Mesendoderm (in vitro differentiated cells): ENCODE results near the gene MGAT5.
"Not testable (repeated sequence)": the region's sequence is repeated elsewhere in the genome, so short reads cannot be mapped to it uniquely, and the experiment has no call there.

Experiments used
- DNase-seq: peaks from one replicate; pipeline ENCODE4 v3.0.0; 2013
- H2AK5ac ChIP-seq: 2 replicates; pipeline ENCODE4 v1.6.1; 2013; ENCODE audit warnings: low read length, inconsistent platforms
- H2BK120ac ChIP-seq: 2 replicates; pipeline ENCODE4 v1.6.1; 2013; ENCODE audit warnings: low read depth, mild to moderate bottlenecking, low read length, moderate library complexity, mixed read lengths
- H2BK15ac ChIP-seq: replicated peaks from 2 replicates; pipeline ENCODE4 v1.6.1; 2013; ENCODE audit warnings: low read depth, mild to moderate bottlenecking, moderate library complexity
- H2BK5ac ChIP-seq: 2 replicates; pipeline ENCODE4 v1.6.1; 2013; ENCODE audit warnings: low read length, inconsistent platforms
- H3K18ac ChIP-seq: 2 replicates; pipeline ENCODE4 v1.6.1; 2013; ENCODE audit warnings: mild to moderate bottlenecking, low read length, mixed read lengths
- H3K23ac ChIP-seq: one replicate; pipeline ENCODE4 v1.6.1; 2013; ENCODE audit warnings: low read length
- H3K27ac ChIP-seq: 2 replicates; pipeline ENCODE4 v1.5.1; 2013; ENCODE audit warnings: low read depth, mild to moderate bottlenecking, inconsistent platforms, low read length, moderate library complexity
- H3K27me3 ChIP-seq: 2 replicates; pipeline ENCODE4 v1.6.1; 2013; ENCODE audit warnings: low read length, control low read depth, mild to moderate bottlenecking, inconsistent platforms; ENCODE audit not compliant: insufficient read depth, poor library complexity
- H3K36me3 ChIP-seq: 2 replicates; pipeline ENCODE4 v1.6.1; 2013; ENCODE audit warnings: low read length, inconsistent platforms; ENCODE audit not compliant: control insufficient read depth, insufficient read depth
- H3K4ac ChIP-seq: one replicate; pipeline ENCODE4 v1.6.1; 2013; ENCODE audit warnings: low read depth, mild to moderate bottlenecking, low read length, moderate library complexity
- H3K4me1 ChIP-seq: 2 replicates; pipeline ENCODE4 v1.6.1; 2013; ENCODE audit warnings: low read depth, low read length, inconsistent platforms; ENCODE audit not compliant: control insufficient read depth
- H3K4me2 ChIP-seq: 2 replicates; pipeline ENCODE4 v1.6.1; 2013; ENCODE audit warnings: low read length
- H3K4me3 ChIP-seq: 2 replicates; pipeline ENCODE4 v1.5.1; 2013; ENCODE audit warnings: mild to moderate bottlenecking, low read length
- H3K56ac ChIP-seq: one replicate; pipeline ENCODE4 v1.6.1; 2013; ENCODE audit warnings: low read length
- H3K79me1 ChIP-seq: 2 replicates; pipeline ENCODE4 v1.6.1; 2013; ENCODE audit warnings: low read length, inconsistent platforms
- H3K79me2 ChIP-seq: 2 replicates; pipeline ENCODE4 v1.6.1; 2013; ENCODE audit warnings: mild to moderate bottlenecking, low read length; ENCODE audit not compliant: control insufficient read depth, insufficient read depth
- H3K9ac ChIP-seq: 2 replicates; pipeline ENCODE4 v1.6.1; 2013; ENCODE audit warnings: low read length, inconsistent platforms
- H4K5ac ChIP-seq: one replicate; pipeline ENCODE4 v1.6.1; 2013; ENCODE audit warnings: low read length
- H4K8ac ChIP-seq: one replicate; pipeline ENCODE4 v1.6.1; 2013; ENCODE audit warnings: low read depth, mild to moderate bottlenecking, control low read depth, low read length, moderate library complexity
- WGBS: extraction: QIAGEN DNeasy Blood & Tissue Kit; methylation state at CpG from one replicate; pipeline ENCODE4 v1.1.7; 2013; ENCODE audit warnings: low lambda C conversion rate, missing lambda C conversion rate; ENCODE audit not compliant: insufficient coverage; ENCODE audit errors: extremely low coverage; 5-methylcytosine and 5-hydroxymethylcytosine counted together

Gene MGAT5

DNA sequence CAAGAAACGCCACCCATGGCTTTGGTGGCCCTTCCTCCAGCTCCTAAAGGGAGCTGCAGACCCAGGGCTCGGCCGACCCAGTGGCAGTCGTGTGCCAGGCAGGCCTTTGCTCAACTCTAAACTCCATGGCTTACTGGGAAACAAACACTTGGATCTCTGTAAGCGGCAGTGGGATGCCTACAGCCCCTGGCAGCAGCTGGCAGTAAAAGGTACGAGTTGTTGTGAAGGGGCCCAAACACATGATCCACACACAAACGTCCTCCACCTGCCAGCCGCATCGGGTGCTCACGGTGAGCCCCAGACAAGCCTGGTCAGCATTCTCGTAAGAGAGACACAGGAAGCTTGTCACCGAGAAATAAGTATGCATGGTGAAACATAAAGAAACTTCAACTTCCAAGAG lies 214.9 kb downstream of the MGAT5 start:
- H2BK15ac ChIP-seq, result no peak overlapping the region
- no peak overlapping the region for H2BK120ac ChIP-seq
- no CpG with 5 or more reads among the region's 12 CpGs for WGBS
- no peak overlapping the region for H3K27ac ChIP-seq
- no peak overlapping the region for H3K4ac ChIP-seq
- DNase-seq, result no peak
- H2AK5ac ChIP-seq, result no peak overlapping the region
- H4K8ac ChIP-seq, result no peak overlapping the region
- no peaks in the 10 kb centered on the region for H3K79me1 ChIP-seq
- H4K5ac ChIP-seq, result no peak overlapping the region
- no peak overlapping the region for H3K23ac ChIP-seq
- no peak overlapping the region for H2BK5ac ChIP-seq
- no peaks in the 10 kb centered on the region for H3K79me2 ChIP-seq
- H3K4me3 ChIP-seq, result no peak overlapping the region
- no peak overlapping the region for H3K18ac ChIP-seq
- H3K9ac ChIP-seq, result no peak overlapping the region
- no peaks in the 10 kb centered on the region for H3K4me1 ChIP-seq
- no peaks in the 10 kb centered on the region for H3K36me3 ChIP-seq
- no peak overlapping the region for H3K56ac ChIP-seq
- no peak overlapping the region for H3K4me2 ChIP-seq
- H3K27me3 ChIP-seq, result no peaks in the 10 kb centered on the region

DNA sequence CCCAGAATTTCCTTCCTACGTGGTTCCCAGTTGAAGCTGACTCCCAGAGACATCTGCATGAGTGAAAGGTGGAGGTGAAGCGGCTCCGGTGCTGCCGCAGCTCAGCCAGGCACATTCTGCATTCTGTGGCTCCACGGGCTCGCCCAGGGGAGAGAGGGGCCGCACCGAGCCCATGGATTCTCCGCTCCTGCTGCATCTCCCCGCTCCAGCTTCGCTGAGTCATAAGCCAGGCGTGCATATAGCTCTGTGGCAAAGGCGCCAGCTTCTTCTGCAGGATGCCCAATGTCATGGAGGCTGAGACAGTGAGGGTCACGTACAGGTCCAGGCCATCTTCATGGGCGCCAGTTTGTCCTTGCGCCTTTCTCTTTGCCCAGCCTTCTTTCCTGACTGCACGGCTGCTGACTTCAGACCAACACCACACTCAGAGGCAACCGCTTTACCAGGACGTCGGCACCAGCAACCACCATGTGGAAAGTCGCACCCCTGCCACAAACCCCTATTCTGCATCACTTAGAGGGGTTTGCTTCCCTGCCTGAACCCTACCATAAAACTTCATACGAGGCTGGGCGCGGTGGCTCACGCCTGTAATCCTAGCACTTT lies 215.7 kb downstream of the MGAT5 start:
- Histone ChIP-seq H3K23ac (no peak overlapping the region), H3K4me2 (no peak overlapping the region), H3K79me2 (no peaks in the 10 kb centered on the region), H3K18ac (no peak overlapping the region), H3K56ac (no peak overlapping the region), H4K8ac (no peak overlapping the region), H3K4ac (no peak overlapping the region), H3K36me3 (no peaks in the 10 kb centered on the region), H3K79me1 (no peaks in the 10 kb centered on the region), H3K27ac (no peak overlapping the region), H3K4me3 (no peak overlapping the region), H2BK15ac (no peak overlapping the region), H4K5ac (no peak overlapping the region), H3K9ac (no peak overlapping the region), H2BK120ac (no peak overlapping the region), H2AK5ac (no peak overlapping the region), H3K27me3 (no peaks in the 10 kb centered on the region), H2BK5ac (no peak overlapping the region), H3K4me1 (no peaks in the 10 kb centered on the region)
- DNase-seq, result no peak
- WGBS, result no CpG with 5 or more reads among the region's 25 CpGs

DNA sequence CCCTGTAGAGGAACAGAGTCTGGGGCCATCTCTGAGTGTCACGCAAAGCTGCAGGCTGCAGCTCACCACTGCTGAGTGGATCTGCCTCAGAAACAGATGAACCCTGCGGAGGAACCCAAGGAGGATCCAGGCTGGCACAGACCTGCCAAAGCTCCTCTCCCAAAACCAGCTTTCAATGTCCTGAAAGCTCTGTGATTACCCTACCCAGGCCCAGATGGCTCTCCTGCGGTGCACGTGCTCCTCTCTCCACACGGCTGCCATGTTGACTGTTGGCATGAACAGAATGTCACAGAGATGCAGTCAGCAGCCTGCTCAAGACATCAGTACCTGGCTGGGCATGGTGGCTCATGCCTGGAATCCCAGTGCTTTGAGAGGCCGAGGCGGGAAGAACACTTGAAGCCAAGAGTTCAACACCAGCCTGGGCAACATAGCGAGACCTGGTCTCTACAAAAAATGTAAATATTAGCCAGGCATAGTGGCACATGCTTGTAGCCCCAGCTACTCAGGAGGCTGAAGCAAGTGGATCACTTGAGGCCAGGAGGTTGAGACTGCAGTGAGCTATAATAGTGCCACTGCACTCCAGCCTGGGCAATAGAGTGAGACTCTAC lies 216.8 kb downstream of the MGAT5 start:
- WGBS, result no CpG with 5 or more reads among the region's 8 CpGs
- H3K4ac ChIP-seq, result no peak overlapping the region
- H3K27me3 ChIP-seq, result no peaks in the 10 kb centered on the region
- no peaks in the 10 kb centered on the region for H3K79me2 ChIP-seq
- H3K23ac ChIP-seq, result no peak overlapping the region
- no peak overlapping the region for H4K8ac ChIP-seq
- H2BK5ac ChIP-seq, result no peak overlapping the region
- no peak overlapping the region for H3K4me2 ChIP-seq
- H3K4me3 ChIP-seq, result no peak overlapping the region
- no peak for DNase-seq
- no peaks in the 10 kb centered on the region for H3K79me1 ChIP-seq
- no peak overlapping the region for H4K5ac ChIP-seq
- no peak overlapping the region for H3K9ac ChIP-seq
- no peak overlapping the region for H2BK15ac ChIP-seq
- H2AK5ac ChIP-seq, result no peak overlapping the region
- H3K27ac ChIP-seq, result no peak overlapping the region
- H3K18ac ChIP-seq, result no peak overlapping the region
- H3K56ac ChIP-seq, result no peak overlapping the region
- no peaks in the 10 kb centered on the region for H3K4me1 ChIP-seq
- H3K36me3 ChIP-seq, result no peaks in the 10 kb centered on the region
- no peak overlapping the region for H2BK120ac ChIP-seq

DNA sequence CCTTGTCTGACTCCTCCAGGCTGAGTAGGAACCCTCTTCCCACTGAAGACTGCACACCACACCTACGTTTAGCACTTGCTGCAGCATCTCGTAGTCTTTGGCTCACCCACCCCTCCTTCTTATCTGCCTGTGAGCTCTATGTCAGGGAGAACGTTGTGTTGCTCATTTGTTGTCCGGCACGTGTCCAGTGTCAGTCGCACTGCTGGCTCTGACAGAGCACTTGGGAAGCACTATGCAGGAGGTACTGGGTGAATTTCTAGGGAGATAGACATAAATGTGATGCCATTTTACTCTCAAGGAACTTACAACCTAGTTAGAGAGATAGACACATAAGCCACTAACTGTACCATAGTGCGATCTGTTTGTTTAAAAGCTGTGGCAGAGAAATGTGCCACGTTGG lies 223.1 kb downstream of the MGAT5 start:
- not testable (repeated sequence) for H4K5ac ChIP-seq, H3K18ac ChIP-seq, H2BK5ac ChIP-seq, DNase-seq, H3K56ac ChIP-seq, H3K4me1 ChIP-seq, H2BK120ac ChIP-seq, H3K27me3 ChIP-seq, H3K36me3 ChIP-seq, H3K23ac ChIP-seq, H3K4me2 ChIP-seq, H3K79me1 ChIP-seq, H3K79me2 ChIP-seq, H3K27ac ChIP-seq, H3K4me3 ChIP-seq, H3K4ac ChIP-seq, H2AK5ac ChIP-seq, H2BK15ac ChIP-seq, H3K9ac ChIP-seq, H4K8ac ChIP-seq
- no CpG with 5 or more reads among the region's 8 CpGs for WGBS

DNA sequence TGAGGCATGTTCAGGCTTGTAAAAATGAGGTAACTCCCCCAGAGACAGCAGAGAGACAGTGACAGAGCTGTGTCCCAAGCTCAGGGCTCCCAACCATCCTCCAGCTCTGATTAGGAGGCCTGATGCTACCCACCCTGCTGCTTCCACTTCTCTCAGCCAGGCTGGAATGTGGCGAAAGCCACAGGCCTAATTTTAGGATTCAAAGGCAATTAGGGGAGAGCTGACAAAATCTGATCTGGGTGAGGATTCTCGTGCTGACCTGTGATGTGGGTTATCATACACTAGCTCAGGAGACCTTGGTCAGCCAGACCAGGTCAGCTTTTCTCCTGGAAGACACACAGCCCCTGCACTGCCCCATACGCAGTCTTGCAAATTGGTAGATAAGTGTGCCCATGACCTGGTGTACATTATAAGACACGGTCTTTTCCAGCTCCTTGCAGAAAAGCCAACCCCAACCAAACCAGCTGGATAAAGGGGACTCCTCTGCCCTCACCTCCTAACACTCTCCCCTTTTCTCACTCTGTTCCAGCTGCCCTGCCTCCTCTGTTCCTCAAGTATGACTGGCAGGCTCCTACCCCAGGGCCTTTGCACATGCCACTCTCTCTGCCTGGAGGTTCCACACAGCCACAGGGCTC lies 225.9 kb downstream of the MGAT5 start:
- H3K23ac ChIP-seq, result no peak overlapping the region

More for the DNA sequence above, 225.9 kb downstream of the MGAT5 start:
- Histone ChIP-seq H2AK5ac (no peak overlapping the region), H2BK5ac (no peak overlapping the region), H3K79me2 (no peaks in the 10 kb centered on the region), H3K79me1 (no peaks in the 10 kb centered on the region), H3K27me3 (no peaks in the 10 kb centered on the region), H3K4me3 (no peak overlapping the region), H4K5ac (no peak overlapping the region), H2BK15ac (no peak overlapping the region), H3K36me3 (no peaks in the 10 kb centered on the region), H2BK120ac (no peak overlapping the region), H3K4ac (no peak overlapping the region), H3K9ac (no peak overlapping the region), H4K8ac (no peak overlapping the region), H3K4me2 (no peak overlapping the region), H3K4me1 (no peaks in the 10 kb centered on the region), H3K56ac (no peak overlapping the region), H3K27ac (no peak overlapping the region), H3K18ac (no peak overlapping the region)
- DNase-seq, result peak; percentile 65
- no CpG with 5 or more reads among the region's 4 CpGs for WGBS
